GM20431 (cell line): ENCODE measurements around the gene MREG.

Experiments
- in situ Hi-C: fragments of 300-500 bp; cut with MseI, MboI; formaldehyde crosslinking; loops from one replicate; pipeline ENCODE4 v1.15.0; 2020; ENCODE audit warnings: low sequenced_read_pairs; ENCODE audit not compliant: unreplicated experiment

The MREG gene

DNA sequence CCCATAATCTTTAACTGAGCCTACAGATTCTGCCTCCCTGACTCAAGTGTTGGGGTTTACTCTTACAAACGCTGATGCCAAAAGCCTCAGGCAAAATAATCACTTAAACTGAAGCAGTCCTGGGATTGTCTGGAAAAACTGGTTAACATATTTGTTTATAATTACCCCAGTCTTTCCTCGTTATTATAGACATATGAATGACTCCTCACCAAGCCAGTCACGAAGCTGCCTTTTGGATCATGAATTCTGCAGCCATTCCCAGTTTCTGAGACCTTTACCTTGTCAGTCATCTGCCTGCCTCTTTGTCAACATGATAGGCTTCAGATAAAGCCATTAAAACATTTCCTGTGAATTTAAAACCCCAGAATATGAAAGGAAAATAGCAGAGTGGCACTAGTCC is 46.4 kb downstream of the MREG start:
- in situ Hi-C loops, result no loop called here

DNA sequence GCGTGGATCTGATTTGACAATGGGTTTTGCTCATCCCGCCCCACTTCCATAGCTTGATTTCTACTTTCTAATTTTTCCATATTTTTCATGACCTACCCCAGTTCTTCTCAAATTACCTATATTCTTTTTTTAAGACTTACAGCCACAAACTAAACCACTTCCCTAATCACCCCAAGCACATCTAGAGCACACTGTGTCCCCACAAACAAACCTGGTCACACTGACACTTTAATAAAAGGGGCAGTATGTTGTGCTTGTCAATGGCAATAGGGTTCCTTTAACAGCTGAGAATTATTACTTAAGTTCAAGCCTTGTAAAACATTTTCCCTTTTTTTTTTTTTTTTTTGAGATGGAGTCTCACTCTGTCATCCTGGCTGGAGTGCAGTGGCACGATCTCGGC is 47.1 kb downstream of the MREG start:
- in situ Hi-C loops, result no loop called here

DNA sequence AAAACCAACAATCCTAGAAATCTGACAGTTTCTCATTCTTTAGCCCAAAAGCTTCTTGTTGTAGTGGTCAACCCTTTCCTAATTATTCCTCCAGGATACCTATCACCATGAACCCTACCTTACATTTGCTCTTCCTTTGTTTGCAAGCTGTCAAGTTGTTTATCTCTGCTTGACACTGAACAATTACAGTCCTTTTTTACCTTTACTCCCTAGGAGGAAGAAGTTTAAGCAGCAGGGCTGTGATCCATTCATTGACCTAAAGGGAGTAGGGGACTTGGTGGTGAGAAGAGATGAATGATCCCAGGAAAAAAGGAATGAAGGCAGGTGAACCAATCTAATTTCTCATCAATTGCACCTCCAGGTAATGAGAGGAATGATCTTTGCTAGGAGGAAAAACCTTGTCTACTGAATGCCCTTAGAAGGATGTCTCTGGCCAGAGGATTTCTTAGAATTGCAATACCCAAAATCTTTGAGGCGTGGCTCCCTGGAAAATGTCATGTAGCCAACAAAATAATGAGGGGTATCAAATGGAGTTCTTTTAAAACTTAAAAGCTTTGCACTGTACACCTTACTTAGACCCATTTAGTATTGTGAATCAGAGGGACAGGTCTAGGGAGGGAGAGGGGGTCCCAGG is 47.7 kb downstream of the MREG start:
- in situ Hi-C loops, result no loop called here

DNA sequence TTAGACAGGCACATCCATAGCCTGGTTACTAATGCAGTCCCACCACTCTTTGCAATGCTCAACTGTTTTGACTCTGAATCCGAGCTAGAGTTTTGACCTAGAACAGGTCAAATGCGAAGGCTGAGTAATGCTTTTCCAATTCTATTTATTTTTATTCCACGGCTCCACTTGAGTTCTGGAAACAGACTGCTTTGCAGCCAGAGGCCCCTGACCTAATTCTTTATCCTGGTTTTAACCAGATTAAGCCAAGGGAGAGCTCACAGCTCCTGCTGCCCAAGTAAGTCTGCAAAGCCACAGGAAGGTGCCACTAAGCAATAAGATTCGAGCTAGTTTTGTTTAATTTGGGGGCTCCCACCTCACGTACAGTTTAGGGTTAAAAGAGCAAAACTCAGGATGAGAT is 51.4 kb downstream of the MREG start:
- in situ Hi-C loops, result no loop called here

DNA sequence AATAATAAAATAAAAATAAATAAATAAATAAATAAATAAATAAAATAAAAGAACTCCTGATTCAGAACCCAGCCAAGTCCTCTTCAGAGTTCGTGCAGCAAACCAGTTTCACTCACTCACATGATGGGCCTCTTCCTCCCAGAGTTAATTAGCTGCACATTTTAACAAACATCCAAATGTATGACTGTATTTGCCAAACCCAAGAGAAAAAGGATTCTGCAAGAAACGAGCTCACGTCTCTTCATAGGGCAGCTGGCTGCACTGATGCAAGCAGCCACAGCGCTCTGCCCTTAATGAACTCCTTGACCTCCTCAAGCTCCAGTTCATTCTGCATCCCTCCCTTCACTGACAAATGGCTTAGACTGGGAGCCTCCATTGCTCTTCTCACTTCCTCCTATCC is 55.1 kb downstream of the MREG start:
- in situ Hi-C loops, result loop anchor here (10.0 kb wide), 1 partner anchor 67 kb away; no protein-coding TSS in a partner anchor

DNA sequence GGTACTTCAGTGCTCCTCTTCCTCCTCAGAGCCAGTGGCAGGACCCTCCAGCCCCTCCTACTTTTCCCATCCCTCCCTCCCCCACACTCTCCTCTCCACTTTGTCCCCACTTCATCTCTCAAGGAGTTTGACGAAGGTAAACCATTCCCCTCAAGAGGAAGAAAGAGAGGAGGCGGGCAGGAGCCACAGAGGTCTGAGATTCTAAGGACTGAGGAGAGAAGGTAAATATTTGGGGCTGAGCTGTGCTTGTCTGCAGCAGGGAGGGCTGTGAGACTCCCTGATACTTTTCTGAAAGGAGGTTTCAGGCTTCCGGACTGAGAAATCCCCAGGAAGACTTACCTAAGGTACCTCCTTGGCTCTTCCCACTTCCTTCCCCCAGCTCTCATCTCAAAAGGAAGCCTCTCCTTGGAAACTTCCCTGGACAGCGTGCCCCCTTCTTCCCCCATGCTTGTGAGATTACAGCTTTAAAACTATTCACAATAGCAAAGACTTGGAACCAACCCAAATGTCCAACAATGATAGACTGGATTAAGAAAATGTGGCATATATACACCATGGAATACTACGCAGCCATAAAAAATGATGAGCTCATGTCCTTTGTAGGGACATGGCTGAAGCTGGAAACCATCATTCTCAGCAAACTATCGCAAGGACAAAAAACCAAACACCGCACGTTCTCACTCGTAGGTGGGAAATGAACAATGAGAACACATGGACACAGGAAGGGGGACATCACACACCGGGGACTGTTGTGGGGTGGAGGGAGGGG is 55.8 kb downstream of the MREG start:
- in situ Hi-C loops, result loop anchor here (10.0 kb wide), 1 partner anchor 67 kb away; no protein-coding TSS in a partner anchor

DNA sequence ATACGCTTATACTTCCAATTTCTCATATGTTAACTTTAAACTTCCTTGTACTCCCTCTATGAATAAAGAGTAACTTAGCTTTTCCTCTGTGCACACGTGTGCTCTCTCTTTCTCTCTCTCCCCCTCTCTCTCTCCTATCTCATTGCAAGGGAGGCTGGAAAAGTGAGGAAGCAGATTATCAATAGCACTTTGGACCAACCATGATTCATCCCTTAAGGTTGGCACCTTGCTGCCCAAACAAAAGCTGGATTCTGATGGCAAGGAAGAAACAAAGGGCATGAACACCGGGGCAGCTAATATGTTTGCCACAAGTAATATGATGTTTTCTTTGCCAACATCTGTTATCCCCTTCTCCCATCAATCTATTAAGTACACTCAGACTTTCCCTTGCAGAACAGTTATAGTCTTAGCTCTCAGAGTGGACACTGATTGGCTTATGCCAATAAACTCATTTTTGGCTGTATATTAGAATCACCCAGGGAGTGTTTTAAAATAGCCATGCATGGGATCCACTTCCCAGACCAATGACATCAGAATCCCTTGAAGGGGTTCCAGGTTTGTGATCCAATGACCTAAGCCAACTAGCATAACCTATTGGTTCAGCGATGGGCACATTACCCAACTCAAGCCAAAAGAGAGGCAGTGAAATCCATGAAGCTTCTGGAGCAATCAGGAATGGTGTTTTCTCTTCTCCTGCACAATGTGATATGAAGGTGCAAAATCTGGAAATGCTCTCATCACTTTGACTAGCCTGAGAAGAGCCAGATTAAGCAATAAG is 60.3 kb downstream of the MREG start:
- in situ Hi-C loops, result loop anchor here (10.0 kb wide), 1 partner anchor 72 kb away; no protein-coding TSS in a partner anchor

DNA sequence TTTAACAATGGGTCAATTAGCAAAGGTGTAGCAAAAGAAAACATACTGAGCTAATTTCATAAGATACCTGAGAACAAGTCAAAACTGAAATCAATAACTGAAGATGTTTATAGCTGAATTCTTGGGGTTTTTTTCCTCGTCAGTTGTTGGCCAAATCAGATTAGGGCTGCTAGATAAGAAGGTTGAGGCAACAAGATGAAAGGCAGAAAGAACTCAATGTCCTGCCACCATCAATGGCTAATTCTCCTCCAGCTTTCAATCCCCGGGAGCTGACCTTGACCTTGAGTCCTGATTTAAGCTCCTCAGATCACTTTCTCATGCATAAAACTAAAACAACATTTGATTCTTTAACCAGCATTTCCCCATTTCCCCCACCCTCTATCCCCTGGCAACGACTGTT is 61.8 kb downstream of the MREG start:
- in situ Hi-C loops, result loop anchor here (10.0 kb wide), 1 partner anchor 73 kb away; no protein-coding TSS in a partner anchor

DNA sequence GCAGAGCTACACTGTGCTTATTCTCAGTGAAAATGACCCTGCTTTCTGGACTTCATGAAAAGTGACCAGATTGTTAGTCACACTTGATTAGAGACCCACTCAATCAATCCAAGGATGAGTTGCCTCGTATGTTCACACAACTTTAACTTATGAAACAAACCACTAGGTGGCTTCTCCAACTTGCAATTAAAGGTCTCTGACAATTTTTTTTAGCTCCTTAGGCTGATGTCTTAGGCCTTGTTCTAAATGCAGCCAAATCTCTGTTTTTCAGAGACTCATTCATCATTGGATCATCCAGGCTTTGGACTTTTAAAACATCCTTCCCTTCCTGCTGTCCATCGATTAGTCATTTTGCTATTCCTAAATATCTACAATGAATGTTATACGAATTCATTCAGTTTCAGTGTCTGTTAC is 63.4 kb downstream of the MREG start:
- in situ Hi-C loops, result loop anchor here (10.0 kb wide), 1 partner anchor 75 kb away; no protein-coding TSS in a partner anchor

DNA sequence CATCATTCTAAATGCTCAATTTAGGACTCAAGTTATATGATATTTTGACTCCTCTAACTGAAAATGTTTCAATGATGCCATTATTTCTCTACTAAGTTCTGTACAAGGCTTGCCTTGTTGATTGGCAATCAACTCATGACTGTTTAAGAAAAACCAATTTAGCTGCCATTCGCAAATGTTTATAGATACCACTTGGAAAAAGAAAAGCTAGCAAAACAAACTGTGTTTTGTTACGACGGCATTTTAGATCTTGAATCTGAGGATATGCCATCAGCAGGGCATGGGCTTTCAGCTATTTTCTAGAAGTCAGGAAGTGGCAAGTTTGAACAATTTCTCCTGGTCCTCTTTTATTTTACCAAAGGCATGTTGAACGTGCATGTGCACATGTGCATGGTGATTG is 65.3 kb downstream of the MREG start:
- in situ Hi-C loops, result no loop called here

DNA sequence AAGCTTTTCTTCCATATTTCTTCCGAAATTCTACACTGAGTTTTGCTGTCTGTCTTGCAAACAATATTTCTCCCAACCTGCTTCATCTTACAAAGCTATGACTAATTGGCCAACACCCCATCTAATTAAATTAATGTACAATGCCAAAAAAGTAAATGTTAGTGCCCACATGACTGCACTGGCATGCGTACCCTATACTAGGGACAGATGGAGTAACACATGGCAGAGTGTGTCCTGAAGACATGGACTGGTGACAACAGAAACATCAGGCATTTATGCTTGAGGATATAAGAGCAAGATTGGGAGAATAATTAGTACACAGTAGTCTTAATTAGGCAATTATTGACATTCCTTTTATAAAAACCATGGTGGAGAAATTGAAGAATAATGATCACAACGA is 66.8 kb downstream of the MREG start:
- in situ Hi-C loops, result no loop called here

DNA sequence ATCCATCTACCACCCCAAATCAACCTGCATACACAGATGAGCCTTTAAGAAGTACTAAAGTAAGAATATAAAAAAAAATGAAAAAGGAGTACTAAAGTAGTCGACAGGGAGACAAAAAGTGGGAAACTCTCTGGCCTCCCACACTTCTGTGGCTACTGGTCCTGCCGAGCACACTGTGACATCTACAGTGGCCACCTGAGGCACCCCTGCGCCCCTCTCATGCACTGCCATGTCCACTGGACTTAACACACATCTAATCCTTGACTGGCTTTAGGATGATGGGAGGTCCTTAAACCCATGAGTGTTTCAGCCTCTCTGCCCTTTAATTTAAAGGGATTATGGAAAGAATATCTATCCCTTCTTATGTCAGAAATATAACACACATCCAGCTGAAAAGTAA is 71.2 kb downstream of the MREG start:
- in situ Hi-C loops, result no loop called here

DNA sequence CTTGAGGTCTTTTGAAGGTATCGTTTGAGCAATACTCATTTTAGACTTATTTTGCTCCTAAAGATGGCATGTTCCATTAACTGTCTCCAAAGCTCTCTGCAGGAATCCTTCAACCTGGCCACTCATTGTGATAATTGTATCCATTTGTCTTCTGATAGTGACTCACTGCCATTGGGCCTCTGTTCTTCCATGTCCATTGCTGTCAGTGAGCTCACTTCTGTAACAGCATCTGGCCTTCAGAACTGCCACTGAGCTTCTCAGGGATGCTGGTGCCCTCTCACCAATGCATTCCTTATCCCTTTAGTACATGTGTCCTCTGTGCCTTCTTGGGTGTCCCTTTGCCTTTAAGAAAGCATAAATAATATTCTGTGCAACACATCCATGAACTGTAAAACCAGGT is 71.6 kb downstream of the MREG start:
- in situ Hi-C loops, result no loop called here

DNA sequence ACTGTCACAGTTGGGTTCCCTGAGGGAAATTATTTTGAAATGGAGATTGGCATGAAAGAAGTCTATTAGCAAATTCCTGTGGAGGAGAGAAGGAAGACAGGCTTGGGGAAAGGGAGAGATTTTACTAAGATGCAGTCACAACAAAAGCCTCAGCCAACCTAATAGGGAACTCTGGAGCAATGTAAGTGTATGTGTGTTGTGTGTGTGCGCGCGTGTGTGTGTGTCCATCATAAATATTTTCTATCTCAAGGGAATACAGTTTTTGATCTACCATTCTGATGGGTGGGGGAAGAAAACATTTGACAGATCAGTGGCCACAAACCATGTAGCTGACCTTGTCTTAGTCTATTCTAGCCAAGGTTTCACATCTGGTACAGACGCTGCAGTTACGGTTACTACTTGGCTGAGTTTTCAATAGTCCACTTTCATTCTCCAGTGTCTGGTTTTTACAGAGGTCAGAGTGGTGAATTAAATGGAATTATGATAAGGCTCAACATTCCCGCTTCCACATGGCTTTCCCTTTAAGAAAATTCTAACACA is 72.6 kb downstream of the MREG start:
- in situ Hi-C loops, result no loop called here

DNA sequence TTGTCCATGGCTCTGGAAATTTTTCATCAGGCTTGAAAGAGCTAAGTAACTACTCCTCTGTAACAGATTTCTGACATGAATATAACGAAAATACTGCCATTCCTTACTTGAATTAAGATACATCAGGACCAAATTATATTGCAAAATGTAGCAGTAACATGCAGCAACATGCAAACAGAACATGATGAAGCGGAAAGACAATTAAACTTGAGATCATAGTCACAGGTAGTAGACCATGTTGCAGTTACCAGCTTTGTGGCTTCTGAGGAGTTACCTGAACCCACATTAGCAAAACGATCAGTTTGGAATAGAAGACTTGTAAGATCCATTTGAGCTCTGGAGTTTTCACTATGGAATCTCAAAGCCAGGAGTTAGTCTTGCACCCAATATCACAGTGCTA is 76.2 kb downstream of the MREG start:
- in situ Hi-C loops, result no loop called here

DNA sequence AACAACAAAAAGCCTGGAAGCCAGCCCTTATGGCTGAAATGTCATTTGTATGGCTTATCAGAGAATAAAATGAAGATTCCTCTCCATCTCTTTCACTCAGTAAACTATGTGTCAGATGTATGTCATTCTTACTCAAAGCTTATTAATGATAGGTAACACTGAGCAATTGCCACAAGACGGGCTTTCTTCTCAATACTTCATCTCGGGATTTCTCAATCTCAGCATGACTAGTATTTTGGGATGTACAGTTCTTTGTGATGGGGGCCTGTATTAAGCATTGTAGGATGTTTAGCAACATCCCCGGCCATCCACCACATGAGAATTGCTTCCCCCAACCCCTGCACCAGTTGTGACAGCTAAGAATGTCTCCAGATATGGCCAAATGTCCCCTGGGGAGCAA is 80.2 kb downstream of the MREG start:
- in situ Hi-C loops, result no loop called here

DNA sequence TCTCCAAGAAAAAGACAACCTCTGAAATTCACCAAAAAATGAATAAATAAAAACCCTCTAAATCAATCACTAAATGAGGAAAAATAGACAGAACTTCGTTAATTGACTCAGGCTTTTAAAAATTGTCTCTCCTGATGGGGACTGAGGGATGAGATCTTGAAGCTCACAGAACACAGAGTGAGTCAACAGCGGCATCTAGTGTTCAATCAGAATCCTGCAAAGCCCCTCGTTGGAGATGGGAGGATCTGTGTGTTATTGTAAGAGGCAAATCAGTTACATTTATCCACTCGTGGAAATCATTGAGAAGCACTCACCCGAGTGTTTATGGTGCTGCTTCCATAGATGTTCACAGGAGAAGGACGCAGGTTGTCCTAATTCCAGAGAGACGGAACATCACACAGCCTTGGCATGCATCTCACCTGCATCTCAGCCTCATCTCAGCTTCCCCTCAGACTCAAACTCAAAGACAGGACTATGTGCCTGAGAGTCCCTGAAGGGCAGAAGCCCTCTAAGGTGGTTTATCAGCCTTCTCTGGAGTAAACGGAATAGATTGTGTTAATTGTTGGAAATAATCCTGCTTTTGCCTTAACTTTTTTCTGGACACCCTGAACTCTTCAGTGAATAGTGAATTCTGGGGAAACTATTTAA is 82.0 kb downstream of the MREG start:
- in situ Hi-C loops, result no loop called here

DNA sequence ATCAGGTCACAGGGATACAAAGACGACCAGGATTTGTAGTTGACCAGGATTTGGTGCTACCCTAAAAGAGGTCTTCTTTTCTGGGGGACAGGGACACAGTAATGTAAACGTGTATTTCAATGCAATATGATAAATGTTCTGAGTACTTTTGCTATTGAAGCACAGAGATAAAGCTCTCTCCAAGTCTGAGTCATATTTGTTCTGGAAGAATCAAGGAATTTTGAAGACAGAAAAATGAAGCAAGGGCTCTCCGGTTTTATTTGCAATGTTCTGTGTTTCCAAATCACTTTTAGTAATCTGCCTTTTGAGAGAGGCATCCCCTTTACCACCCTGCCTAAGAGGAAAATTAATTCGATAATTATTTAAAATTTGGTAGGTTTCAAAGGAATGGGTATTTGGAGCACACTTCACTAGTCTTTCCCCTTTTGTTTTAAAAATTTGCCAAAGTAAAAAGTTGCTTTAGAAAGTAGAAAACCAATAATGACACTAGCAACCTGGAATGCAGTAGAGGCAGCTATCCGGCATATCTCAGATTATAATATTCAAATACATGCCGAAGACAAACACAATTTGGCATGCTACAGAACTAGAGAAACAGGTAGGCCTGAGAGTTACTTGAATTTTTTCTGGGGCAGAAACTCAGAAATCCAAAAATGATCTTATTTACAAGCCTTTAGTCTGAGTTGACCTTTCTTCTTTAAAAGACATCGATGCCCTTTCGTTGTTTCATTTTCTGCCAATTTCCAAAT is 82.7 kb downstream of the MREG start:
- in situ Hi-C loops, result no loop called here

DNA sequence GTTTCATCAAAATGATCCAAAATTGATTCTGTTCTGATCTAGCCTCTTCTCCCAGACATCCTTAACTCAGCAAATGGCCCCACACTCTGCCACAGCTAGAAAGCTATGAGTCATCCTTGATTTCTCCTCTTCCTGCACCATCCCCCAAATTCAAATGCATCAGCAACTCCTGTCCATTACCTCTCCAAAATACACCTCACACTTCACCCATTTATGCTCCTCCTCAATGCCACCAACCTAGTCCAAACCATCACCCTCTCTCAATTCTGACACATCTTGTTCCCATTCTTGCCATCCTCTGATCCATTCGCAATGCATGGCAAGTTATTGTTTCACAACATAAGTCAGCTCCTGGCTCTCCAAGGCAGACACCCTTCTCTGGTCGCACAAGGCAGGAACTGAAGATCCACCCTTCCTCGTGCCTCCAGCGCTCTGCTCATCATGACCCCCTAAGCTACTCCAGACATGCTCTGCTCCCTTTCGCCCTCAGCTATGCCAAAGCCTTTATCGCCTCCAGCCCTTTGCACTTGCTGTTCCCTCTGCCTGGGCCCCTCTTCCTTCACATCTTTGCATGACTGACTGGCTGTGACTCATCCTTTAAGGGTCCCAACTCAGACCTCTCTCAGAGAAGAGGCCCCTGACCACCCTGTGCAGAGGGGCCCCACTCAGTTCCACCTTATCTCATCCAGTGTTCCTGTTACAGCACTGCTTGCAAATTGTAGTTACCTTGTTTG is 83.6 kb downstream of the MREG start:
- in situ Hi-C loops, result no loop called here
